Measurements from ENCODE around the gene BNIPL. TPM values are rescaled to one million over a fixed set of nuclear protein-coding genes. Genes with fewer than 3 reads are reported as not detected.

Gene BNIPL
- total RNA-seq, 4 donors from 2014 or later = under 0.01 to 0.17 (median 0.12) TPM

DNA sequence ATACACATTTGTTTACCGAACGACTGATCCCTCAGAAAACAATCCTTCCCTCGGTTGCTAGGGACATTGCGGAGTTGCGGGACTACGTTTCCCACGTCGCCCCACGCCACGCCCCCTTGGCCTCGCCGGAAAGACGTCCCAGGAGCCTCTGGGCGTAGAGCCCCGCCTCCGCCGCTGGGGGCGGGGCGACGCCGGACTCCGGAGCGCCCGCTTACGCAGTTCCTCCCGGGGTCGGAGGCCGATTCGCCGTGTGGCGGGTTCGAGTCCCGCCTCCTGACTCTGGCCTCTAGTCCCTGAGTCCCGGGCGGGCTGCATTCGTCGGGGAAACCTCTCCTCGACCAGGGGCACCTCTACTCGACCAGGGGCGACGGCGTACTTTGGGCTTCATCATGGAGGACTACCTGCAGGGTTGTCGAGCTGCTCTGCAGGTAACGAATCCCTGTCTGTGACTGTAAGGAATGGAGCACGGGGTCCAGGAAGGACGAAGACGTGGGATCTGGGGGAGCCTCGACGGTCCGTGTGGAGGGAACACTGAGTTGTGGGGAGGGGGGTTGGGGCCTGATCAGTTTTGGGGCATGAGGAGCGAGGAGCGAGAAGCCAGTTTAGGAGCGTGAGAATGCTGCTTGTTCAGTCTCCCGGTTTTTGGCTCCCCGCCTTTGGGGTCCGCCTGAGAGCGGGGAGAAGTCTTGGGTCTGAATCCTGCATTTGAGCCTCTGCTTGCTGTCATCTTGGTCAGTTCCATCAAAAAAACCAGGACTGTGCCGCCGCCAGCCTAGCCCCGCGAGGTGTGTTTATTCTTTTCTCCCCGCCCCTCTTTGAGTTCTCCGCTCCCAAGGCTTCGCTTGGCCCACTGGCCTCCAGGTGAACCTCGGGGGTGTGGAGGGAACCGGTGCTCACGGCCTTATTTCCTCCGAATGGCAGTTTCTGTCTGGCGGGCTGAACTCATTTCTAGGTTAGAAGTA, 27.9 kb upstream of the BNIPL start, which contains the start of gene PRUNE1:
TSS of gene PRUNE1 (plus strand) at position 206 of the 962 bp plus-strand sequence. CDS start at position 390, 184 bp downstream.
- H3K27me3 ChIP-seq = no peaks in the 10 kb centered on the region
- H3K27ac ChIP-seq (replicated peaks in 1 of 4) = peak within 1 kb of the TSS; percentile 81 to 91 (median 87)
- H3K4me1 ChIP-seq = peaks cover 52 to 77% (median 75%) of the 10 kb centered on the region in 4 donors
- peak within 1 kb of the TSS; percentile 66 to 80 (median 70) for H3K4me3 ChIP-seq
- peaks cover 0 to 4% (median 0%) of the 10 kb centered on the region in 4 donors for H3K36me3 ChIP-seq
- DNase-seq (ENCODE audit: extremely low spot score) = peak; percentile 98
- intact Hi-C loops (cut with DNase I) = loop anchor here (10.0 kb wide), 1 partner anchor 314 kb away; the partner anchor contains the start of gene GOLPH3L
- TF ChIP-seq EP300 (IDR thresholded peaks at IDR 0.05) (no peak), POLR2AphosphoS5 (IDR thresholded peaks at IDR 0.05) (peak; percentile 79 to 89), POLR2A (IDR thresholded peaks at IDR 0.05; ENCODE audit: low read depth) (no peak)
- TF ChIP-seq, protein P1, sequence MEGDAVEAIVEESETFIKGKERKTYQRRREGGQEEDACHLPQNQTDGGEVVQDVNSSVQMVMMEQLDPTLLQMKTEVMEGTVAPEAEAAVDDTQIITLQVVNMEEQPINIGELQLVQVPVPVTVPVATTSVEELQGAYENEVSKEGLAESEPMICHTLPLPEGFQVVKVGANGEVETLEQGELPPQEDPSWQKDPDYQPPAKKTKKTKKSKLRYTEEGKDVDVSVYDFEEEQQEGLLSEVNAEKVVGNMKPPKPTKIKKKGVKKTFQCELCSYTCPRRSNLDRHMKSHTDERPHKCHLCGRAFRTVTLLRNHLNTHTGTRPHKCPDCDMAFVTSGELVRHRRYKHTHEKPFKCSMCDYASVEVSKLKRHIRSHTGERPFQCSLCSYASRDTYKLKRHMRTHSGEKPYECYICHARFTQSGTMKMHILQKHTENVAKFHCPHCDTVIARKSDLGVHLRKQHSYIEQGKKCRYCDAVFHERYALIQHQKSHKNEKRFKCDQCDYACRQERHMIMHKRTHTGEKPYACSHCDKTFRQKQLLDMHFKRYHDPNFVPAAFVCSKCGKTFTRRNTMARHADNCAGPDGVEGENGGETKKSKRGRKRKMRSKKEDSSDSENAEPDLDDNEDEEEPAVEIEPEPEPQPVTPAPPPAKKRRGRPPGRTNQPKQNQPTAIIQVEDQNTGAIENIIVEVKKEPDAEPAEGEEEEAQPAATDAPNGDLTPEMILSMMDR (IDR thresholded peaks at IDR 0.05) = peak in 1 of 3 experiments; percentile 10
- no peaks in the 10 kb centered on the region for H3K9me3 ChIP-seq
- under 1% methylated on average over 27 of the region's 69 CpGs for WGBS

- no peaks in the 10 kb centered on the region for H3K9me3 ChIP-seq
- peaks cover 45 to 70% (median 68%) of the 10 kb centered on the region in 4 donors for H3K4me1 ChIP-seq
- H3K36me3 ChIP-seq = peaks cover 0 to 4% (median 0%) of the 10 kb centered on the region in 4 donors
- DNase-seq (ENCODE audit: extremely low spot score) = no peak
- peak overlapping the region; percentile 81 to 91 (median 87) for H3K27ac ChIP-seq (replicated peaks in 1 of 4)
- H3K4me3 ChIP-seq = peak overlapping the region; percentile 66 to 80 (median 70)
- 43% methylated on average over 3 of the region's 3 CpGs for WGBS
- TF ChIP-seq, protein P1 (IDR thresholded peaks at IDR 0.05) = no peak
- no peak for TF ChIP-seq POLR2A (IDR thresholded peaks at IDR 0.05; ENCODE audit: low read depth)
- no peak for TF ChIP-seq EP300 (IDR thresholded peaks at IDR 0.05)
- TF ChIP-seq POLR2AphosphoS5 (IDR thresholded peaks at IDR 0.05) = no peak
- intact Hi-C loops (cut with DNase I) = loop anchor here (10.0 kb wide), 1 partner anchor 314 kb away; the partner anchor contains the start of gene GOLPH3L
- H3K27me3 ChIP-seq = no peaks in the 10 kb centered on the region
These were observed 27.2 kb upstream of the BNIPL start for GRCh38 chr1:151009206-151009587.

DNA sequence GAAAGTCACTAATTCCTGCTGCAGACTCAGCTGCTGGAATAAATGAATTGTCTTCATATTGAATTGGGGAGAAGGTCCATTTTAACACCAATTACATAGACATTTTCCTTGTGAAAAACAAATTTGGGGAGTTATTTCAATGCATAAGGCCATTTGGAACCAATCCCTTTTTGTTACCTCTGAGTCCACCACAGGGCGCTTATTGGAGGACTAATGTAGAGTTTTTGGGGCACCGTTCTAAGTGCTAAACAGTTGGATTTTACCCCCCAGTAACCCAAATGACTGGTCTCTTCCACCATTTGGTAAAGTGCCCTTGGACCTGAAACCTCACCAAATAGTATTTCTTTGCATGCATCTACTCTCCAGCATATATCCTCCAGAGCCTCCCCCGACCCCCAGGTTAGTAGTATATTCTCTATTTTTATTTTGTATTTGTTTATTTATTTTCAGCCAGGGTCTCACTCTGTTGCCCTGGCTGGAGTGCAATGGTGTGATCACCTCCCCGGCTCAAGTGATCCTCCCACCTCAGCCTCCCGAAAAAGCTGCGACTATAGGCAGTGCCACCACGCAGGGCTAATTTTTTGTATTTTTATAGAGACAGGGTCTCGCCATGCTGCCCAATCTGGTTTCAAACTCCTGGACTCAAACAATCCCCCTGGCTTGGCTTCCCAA, 26.6 kb upstream of the BNIPL start:
- peak overlapping the region; percentile 81 to 91 (median 87) for H3K27ac ChIP-seq (replicated peaks in 1 of 4)
- peak overlapping the region in 2 of 4 donors; percentile 66 to 80 for H3K4me3 ChIP-seq
- TF ChIP-seq EP300 (IDR thresholded peaks at IDR 0.05) (no peak), POLR2AphosphoS5 (IDR thresholded peaks at IDR 0.05) (no peak), POLR2A (IDR thresholded peaks at IDR 0.05; ENCODE audit: low read depth) (no peak)
- TF ChIP-seq, protein P1 (IDR thresholded peaks at IDR 0.05) = no peak
- intact Hi-C loops (cut with DNase I) = loop anchor here (10.0 kb wide), 1 partner anchor 315 kb away; the partner anchor contains the start of gene GOLPH3L
- WGBS = 92% methylated on average over 8 of the region's 8 CpGs
- no peak for DNase-seq (ENCODE audit: extremely low spot score)
- H3K9me3 ChIP-seq = no peaks in the 10 kb centered on the region
- H3K4me1 ChIP-seq = peaks cover 43 to 64% (median 62%) of the 10 kb centered on the region in 4 donors
- H3K36me3 ChIP-seq = peaks cover 0 to 4% (median under 1%) of the 10 kb centered on the region in 4 donors
- no peaks in the 10 kb centered on the region for H3K27me3 ChIP-seq

DNA sequence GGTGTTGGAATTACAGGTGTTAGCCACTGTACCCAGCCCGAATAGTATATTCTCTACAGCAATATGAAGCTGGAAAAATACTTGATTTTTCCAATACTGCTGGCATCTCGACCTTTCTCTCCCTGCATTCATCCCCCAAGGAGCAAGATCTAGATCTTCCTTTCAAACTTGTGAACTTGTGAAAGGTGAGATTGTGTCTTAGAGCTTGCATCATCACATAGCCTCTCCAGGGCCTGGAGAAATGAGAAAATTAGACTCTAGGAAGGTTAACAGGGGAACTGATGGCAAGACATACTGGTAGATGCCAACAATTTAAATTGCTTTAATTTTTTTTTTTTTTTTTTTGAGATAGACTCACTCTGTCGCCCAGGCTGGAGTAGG, 26.1 kb upstream of the BNIPL start:
- Histone ChIP-seq H3K4me1 (peaks cover 38 to 59% (median 57%) of the 10 kb centered on the region in 4 donors), H3K27ac (replicated peaks in 1 of 4) (no peak overlapping the region), H3K36me3 (peaks cover 0 to 6% (median 2%) of the 10 kb centered on the region in 4 donors), H3K27me3 (no peaks in the 10 kb centered on the region), H3K9me3 (no peaks in the 10 kb centered on the region), H3K4me3 (no peak overlapping the region)
- TF ChIP-seq, protein P1 (IDR thresholded peaks at IDR 0.05) = no peak
- TF ChIP-seq EP300 (IDR thresholded peaks at IDR 0.05) (no peak), POLR2A (IDR thresholded peaks at IDR 0.05; ENCODE audit: low read depth) (no peak), POLR2AphosphoS5 (IDR thresholded peaks at IDR 0.05) (no peak)
- WGBS = 68% methylated on average over 3 of the region's 3 CpGs
- intact Hi-C loops (cut with DNase I) = no loop called here
- no peak for DNase-seq (ENCODE audit: extremely low spot score)

Data from esophagus muscularis mucosa (tissue), 4 donors.